Bronchial epithelial cell (primary cell): ENCODE results near the gene PPP1CA. TPM values are rescaled to one million over a fixed set of nuclear protein-coding genes. Genes with fewer than 3 reads are reported as not detected.
A peak's percentile ranks its signal among the peaks of the same experiment; 100 is the strongest.

Source experiments
- DNase-seq: peaks from one replicate; pipeline ENCODE4 v3.0.0-alpha.2; 2010; ENCODE audit warnings: low read depth
- FAIRE-seq: peaks from 2 replicates; lab custom pipeline; 2011; peaks lifted over from hg19 to GRCh38; lab: Jason Lieb, UNC
- H3K27me3 ChIP-seq: 2 replicates; pipeline ENCODE4 v1.5.1; 2011; ENCODE audit warnings: low read length; ENCODE audit not compliant: control insufficient read depth, insufficient read depth
- H3K36me3 ChIP-seq: 2 replicates; pipeline ENCODE4 v1.5.1; 2011; ENCODE audit warnings: low read length; ENCODE audit not compliant: control insufficient read depth, insufficient read depth
- H3K4me3 ChIP-seq: 2 replicates; pipeline ENCODE4 v1.5.1; 2011; ENCODE audit warnings: mild to moderate bottlenecking, low read depth, low read length, control low read depth
- total RNA-seq: library from RNA; depleted of rRNA; stranded (reverse); fragments of >200 nt; gene quantifications from 2 replicates; pipeline ENCODE4 v1.2.1, GENCODE V29; 2014
- TF ChIP-seq, protein P1 (sequence below): IDR thresholded peaks from 2 replicates; pipeline ENCODE4 v1.5.1; 2011; ENCODE audit warnings: mild to moderate bottlenecking, moderate library complexity, low read length, control low read depth, inconsistent platforms; ENCODE audit not compliant: insufficient read depth, severe bottlenecking

Gene PPP1CA
- total RNA-seq = 209 and 225 TPM in 2 replicates

DNA sequence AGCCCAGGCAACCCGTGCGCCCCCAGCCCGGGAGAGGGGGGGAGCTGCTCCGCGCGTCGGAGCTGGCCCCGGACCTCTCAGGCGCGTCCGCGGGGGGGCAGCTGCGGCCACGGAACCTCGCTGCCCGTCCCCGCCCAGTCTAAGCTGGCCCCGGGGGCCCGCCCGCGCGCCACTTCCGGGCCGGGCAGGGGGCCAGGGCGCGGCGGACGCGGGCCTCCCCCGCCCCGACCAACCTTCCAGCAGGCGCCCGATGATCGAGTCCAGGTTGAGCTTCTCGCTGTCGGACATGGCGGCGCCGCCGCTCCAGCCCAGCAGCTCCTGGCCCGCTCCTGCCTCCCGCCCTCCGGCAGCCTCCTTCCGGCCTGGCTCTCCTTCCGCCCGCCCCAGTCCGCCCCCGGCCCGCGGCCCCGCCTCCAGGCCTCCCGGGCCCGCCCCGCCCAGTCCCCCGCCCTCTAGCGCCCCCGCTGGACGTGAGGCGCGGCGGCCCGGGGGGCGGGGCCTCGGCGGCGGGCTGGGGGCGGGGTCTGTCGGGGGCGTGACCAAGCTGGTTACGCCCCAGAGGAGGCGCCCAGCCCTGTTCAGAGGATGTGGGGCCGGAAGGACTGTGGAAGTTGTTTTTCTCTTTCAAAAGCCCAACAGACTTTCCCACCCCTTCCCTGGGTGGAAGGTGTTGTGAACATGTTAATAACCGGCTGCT is at the start of gene PPP1CA:
Gene PPP1CA (minus strand): TSS at position 364 of the 697 bp plus-strand sequence. CDS start 76 bp downstream, at position 288.
- TF ChIP-seq, protein P1, sequence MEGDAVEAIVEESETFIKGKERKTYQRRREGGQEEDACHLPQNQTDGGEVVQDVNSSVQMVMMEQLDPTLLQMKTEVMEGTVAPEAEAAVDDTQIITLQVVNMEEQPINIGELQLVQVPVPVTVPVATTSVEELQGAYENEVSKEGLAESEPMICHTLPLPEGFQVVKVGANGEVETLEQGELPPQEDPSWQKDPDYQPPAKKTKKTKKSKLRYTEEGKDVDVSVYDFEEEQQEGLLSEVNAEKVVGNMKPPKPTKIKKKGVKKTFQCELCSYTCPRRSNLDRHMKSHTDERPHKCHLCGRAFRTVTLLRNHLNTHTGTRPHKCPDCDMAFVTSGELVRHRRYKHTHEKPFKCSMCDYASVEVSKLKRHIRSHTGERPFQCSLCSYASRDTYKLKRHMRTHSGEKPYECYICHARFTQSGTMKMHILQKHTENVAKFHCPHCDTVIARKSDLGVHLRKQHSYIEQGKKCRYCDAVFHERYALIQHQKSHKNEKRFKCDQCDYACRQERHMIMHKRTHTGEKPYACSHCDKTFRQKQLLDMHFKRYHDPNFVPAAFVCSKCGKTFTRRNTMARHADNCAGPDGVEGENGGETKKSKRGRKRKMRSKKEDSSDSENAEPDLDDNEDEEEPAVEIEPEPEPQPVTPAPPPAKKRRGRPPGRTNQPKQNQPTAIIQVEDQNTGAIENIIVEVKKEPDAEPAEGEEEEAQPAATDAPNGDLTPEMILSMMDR = peak; percentile 45
- no peak for FAIRE-seq

DNA sequence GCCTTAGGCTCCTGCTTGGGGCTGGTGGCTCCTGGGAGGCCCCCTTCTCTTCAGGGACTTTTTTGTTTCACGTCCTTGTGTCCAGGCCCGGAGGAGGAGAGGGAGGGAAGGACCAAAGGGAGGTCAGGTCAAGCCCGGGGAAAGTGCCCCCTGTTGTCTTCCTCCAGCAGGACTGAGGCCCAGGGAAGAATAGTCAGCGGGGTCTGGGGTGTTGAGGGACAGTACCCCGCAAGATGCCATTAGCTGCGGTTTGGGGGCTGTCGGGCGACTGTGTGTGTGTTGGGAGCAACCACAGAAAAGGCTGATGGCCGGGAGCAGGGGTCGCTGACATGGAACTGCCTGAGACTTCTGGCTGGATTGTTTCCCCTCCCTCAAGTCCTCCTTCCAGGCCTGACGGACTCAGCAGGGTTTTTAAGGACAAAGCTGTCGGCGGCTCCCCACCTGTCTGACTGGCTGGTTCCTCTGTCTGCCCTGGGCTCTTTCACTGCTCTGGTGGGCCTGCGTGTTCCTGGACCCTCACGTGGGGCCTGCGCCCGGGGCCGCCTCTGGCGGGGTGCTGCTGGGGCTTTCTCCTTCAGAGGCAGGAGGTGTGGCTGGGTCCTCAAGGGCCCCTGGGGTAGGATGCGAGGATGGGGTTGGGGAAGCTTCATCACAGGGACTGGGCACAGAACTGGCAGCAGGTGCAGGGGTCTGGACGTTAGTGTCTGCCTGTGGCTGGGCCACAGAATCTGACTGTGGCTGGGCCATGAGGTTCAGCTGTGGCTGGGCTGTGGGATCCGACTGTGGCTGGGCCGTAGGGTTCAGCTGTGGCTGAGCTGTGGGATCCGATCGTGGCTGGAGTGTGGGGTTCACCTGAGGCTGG is 49.4 kb upstream of the PPP1CA start:
- H3K36me3 ChIP-seq = no peaks in the 10 kb centered on the region
- FAIRE-seq (no peak), DNase-seq (no peak)
- no peaks in the 10 kb centered on the region for H3K27me3 ChIP-seq
- H3K4me3 ChIP-seq = no peak overlapping the region
- TF ChIP-seq, protein P1 = no peak

More for the DNA sequence above, at the start of gene PPP1CA:
- Histone ChIP-seq H3K36me3 (peaks cover 22% of the 10 kb centered on the region), H3K4me3 (peak within 1 kb of the TSS; percentile 94), H3K27me3 (no peaks in the 10 kb centered on the region)
- peak; percentile 53 for DNase-seq

DNA sequence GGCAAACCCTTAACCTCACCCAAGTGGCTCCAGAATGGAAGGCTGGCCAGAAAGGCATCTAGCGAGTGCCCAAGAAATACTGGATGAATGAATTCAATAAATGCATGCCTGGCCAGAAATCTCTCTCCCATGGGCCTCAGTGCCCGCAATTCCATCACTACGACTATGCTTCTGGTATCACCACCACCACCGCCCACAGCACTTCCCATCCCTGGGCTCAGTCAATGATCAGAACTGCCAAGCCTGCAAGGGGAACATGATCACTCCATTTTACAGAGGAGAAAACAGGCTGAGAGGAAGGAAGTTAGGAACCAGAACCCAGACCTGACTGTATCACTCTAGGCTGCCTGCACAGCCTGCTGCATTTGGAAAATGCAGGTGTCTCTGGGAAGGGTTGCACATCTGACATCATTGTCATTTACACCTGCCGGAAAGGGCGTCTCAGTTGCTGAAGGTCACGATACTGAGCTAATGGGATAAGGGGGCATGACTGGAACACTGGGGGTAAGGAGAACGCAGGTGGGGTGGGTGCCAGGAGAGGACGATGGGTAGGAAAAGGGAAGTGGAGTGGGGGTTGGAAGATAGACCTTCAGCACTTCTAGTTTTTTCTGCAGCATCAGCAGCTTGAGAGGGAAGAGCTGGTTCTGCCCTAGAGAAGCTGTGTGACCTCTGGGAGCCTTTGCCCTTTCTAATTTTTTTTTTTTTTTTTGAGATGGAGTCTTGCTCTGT is 47.6 kb upstream of the PPP1CA start:
- no peak for FAIRE-seq

DNA sequence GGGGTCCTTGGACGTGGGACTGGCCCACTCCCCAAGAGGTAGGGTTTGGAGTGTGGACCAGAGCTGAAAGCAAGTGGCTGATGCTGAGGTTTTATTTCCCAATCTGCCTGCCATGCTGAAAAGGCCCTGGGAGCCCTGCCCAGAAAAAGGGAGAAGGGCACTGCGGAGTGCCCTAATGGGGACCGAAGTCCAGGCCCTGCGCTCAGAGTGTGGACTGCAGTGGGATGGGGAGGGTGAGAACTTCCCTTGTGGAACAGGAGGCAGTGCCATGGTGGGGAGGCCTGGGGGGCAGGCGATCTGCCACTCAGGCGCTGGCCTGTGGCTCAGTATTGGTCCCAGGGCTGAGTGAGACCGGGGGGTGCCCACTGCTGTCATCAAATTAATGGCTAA is 46.6 kb upstream of the PPP1CA start:
- no peaks in the 10 kb centered on the region for H3K36me3 ChIP-seq
- TF ChIP-seq, protein P1 = no peak
- no peak for DNase-seq
- no peak overlapping the region for H3K4me3 ChIP-seq
- no peak for FAIRE-seq
- no peaks in the 10 kb centered on the region for H3K27me3 ChIP-seq

More for the DNA sequence above, 47.6 kb upstream of the PPP1CA start:
- Histone ChIP-seq H3K36me3 (no peaks in the 10 kb centered on the region), H3K4me3 (no peak overlapping the region), H3K27me3 (no peaks in the 10 kb centered on the region)
- no peak for DNase-seq
- TF ChIP-seq, protein P1 = no peak

DNA sequence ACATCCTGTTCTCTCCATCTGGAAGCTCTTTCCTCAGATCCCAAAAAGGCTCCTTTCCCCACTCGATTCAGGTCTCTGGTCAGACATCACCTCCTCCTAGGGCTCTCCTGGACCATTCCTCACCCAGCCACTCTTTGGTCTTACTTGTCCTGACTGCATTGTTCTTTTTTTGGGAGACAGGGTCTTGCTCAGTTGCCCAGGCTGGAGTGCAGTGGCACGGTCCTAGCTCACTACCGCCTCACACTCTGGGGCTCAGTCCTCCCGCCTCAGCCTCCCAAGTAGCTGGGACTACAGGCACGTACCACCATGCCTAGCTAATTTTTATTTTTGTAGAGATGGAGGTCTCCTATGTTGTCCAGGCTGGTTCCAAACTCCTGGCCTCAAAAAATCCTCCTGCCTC is 43.9 kb upstream of the PPP1CA start:
- TF ChIP-seq, protein P1 = no peak
- no peak for DNase-seq
- H3K4me3 ChIP-seq = no peak overlapping the region

More for the DNA sequence above, 43.9 kb upstream of the PPP1CA start:
- Histone ChIP-seq H3K36me3 (peaks cover 9% of the 10 kb centered on the region), H3K27me3 (no peaks in the 10 kb centered on the region)
- FAIRE-seq = no peak
